SK-N-MC (cell line): ENCODE results near the gene TUBB2A.

ENCODE experiments used
- EZH2 ChIP-seq: fragments of 200-600 bp; sonication (generic); IDR thresholded peaks from one replicate; pipeline ENCODE4 v1.6.1; 2017; ENCODE audit warnings: antibody characterized with exemption
- POLR2AphosphoS5 ChIP-seq: IDR thresholded peaks from 2 replicates; pipeline ENCODE4 v1.6.1; 2012; ENCODE audit warnings: mild to moderate bottlenecking, low read depth, low read length, borderline replicate concordance

GRCh38 chr6:3190779-3191178 lies 33.4 kb upstream of the TUBB2A start:
- TF ChIP-seq EZH2: no peak
- TF ChIP-seq POLR2AphosphoS5: no peak
